Prostate gland (tissue), 2 donors: ENCODE measurements around the gene MYCT1.

Experiments used
- POLR2A ChIP-seq: fragments of 450-650 bp; IDR thresholded peaks from one replicate; pipeline ENCODE4 v1.6.1; 2016; ENCODE audit warnings: antibody characterized with exemption, mild to moderate bottlenecking
- POLR2AphosphoS5 ChIP-seq: sonication (generic); formaldehyde crosslinking; IDR thresholded peaks from one replicate; pipeline ENCODE4 v1.6.1; 2017; ENCODE audit warnings: antibody characterized with exemption
- TF ChIP-seq, protein P1 (sequence below), 4 experiments: fragments of 200-600 bp in 2 of 4; fragments of 450-650 bp in 2 of 4; sonication (generic) in 2 of 4; IDR thresholded peaks; 1 replicate in 3 of 4; 2 replicates in 1 of 4; pipeline ENCODE4 v1.5.1; 2016 to 2019; ENCODE audit warnings: antibody characterized with exemption in 4 of 4, mild to moderate bottlenecking in 2 of 4, moderate library complexity in 2 of 4

DNA sequence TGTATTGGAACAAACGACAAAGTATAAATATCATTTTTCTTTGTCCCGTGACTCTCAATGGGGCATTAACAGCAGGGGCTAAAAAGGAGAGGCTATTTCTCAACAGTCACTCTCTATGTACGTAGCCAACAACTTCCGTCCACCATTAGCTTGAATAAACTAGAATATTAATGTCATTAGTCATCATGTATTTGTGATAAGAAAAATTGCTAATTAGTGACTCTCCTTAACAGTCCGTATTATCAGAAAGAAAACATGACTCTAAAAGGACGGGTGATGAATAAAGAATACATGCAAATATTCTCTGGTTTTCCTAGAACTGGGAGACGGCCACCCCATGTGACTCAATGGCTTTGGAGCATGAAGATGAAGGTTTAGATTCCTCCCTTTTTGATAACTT is 71.5 kb downstream of the MYCT1 start:
- TF ChIP-seq, protein P1, sequence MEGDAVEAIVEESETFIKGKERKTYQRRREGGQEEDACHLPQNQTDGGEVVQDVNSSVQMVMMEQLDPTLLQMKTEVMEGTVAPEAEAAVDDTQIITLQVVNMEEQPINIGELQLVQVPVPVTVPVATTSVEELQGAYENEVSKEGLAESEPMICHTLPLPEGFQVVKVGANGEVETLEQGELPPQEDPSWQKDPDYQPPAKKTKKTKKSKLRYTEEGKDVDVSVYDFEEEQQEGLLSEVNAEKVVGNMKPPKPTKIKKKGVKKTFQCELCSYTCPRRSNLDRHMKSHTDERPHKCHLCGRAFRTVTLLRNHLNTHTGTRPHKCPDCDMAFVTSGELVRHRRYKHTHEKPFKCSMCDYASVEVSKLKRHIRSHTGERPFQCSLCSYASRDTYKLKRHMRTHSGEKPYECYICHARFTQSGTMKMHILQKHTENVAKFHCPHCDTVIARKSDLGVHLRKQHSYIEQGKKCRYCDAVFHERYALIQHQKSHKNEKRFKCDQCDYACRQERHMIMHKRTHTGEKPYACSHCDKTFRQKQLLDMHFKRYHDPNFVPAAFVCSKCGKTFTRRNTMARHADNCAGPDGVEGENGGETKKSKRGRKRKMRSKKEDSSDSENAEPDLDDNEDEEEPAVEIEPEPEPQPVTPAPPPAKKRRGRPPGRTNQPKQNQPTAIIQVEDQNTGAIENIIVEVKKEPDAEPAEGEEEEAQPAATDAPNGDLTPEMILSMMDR (IDR thresholded peaks at IDR 0.05) = no peak
- TF ChIP-seq POLR2AphosphoS5 = no peak
- TF ChIP-seq POLR2A = no peak
